GM18858 (cell line): Measurements from ENCODE around the gene CWC27.
"Not testable (repeated sequence)": the region's sequence is repeated elsewhere in the genome, so short reads cannot be mapped to it uniquely, and the experiment has no call there.

ENCODE experiments used
- ATAC-seq: cut with Tn5 transposase; IDR thresholded peaks from one replicate; pipeline ENCODE4 v1.9.1; 2021; ENCODE audit not compliant: unreplicated experiment

Gene CWC27

GRCh38 chr5:64788156-64788555, 19.4 kb downstream of the CWC27 start:
- no peak for ATAC-seq

- ATAC-seq, result no peak
These were observed 20.7 kb downstream of the CWC27 start for GRCh38 chr5:64789457-64789856.

- no peak for ATAC-seq
These were observed 21.5 kb downstream of the CWC27 start for GRCh38 chr5:64790210-64790609.

- ATAC-seq, result no peak
These were observed 23.7 kb downstream of the CWC27 start for GRCh38 chr5:64792469-64792868.

- ATAC-seq, result no peak
These were observed 25.5 kb downstream of the CWC27 start for GRCh38 chr5:64794053-64794770.

- ATAC-seq, result no peak
These were observed 27.6 kb downstream of the CWC27 start for GRCh38 chr5:64796301-64796700.

GRCh38 chr5:64800926-64801325, 32.2 kb downstream of the CWC27 start:
- no peak for ATAC-seq

GRCh38 chr5:64806537-64806936, 37.8 kb downstream of the CWC27 start:
- no peak for ATAC-seq

GRCh38 chr5:64807520-64807919, 38.8 kb downstream of the CWC27 start:
- ATAC-seq, result no peak

GRCh38 chr5:64811050-64811640, 42.4 kb downstream of the CWC27 start:
- ATAC-seq, result no peak

GRCh38 chr5:64814073-64814472, 45.3 kb downstream of the CWC27 start:
- peak; percentile 95 for ATAC-seq

- ATAC-seq, result no peak
These were observed 49.5 kb downstream of the CWC27 start for GRCh38 chr5:64818245-64818644.

GRCh38 chr5:64819345-64819744, 50.6 kb downstream of the CWC27 start:
- not testable (repeated sequence) for ATAC-seq

GRCh38 chr5:64822320-64822719, 53.6 kb downstream of the CWC27 start:
- no peak for ATAC-seq

GRCh38 chr5:64826541-64826940, 57.8 kb downstream of the CWC27 start:
- ATAC-seq, result no peak

- ATAC-seq, result no peak
These were observed 59.0 kb downstream of the CWC27 start for GRCh38 chr5:64827703-64828102.

GRCh38 chr5:64830650-64831049, 61.9 kb downstream of the CWC27 start:
- not testable (repeated sequence) for ATAC-seq

GRCh38 chr5:64831996-64832395, 63.3 kb downstream of the CWC27 start:
- no peak for ATAC-seq

- ATAC-seq, result no peak
These were observed 65.3 kb downstream of the CWC27 start for GRCh38 chr5:64834037-64834436.

GRCh38 chr5:64834611-64835010, 65.9 kb downstream of the CWC27 start:
- ATAC-seq, result no peak

GRCh38 chr5:64835266-64835665, 66.5 kb downstream of the CWC27 start:
- no peak for ATAC-seq

- ATAC-seq, result no peak
These were observed 67.5 kb downstream of the CWC27 start for GRCh38 chr5:64836190-64836755.
